Neuron (in vitro differentiated cells): ENCODE measurements around the gene MAN1A2.
"Not testable (repeated sequence)": the region's sequence is repeated elsewhere in the genome, so short reads cannot be mapped to it uniquely, and the experiment has no call there.

Experiments used
- H2AFZ ChIP-seq: one replicate; pipeline ENCODE4 v1.6.1; 2013; ENCODE audit warnings: low read depth, mild to moderate bottlenecking, inconsistent platforms, low read length, moderate library complexity
- H3K27me3 ChIP-seq: one replicate; pipeline ENCODE4 v1.6.1; 2013; ENCODE audit warnings: low read length; ENCODE audit not compliant: insufficient read depth
- H3K36me3 ChIP-seq: one replicate; pipeline ENCODE4 v1.6.1; 2013; ENCODE audit warnings: low read length; ENCODE audit not compliant: insufficient read depth
- H3K4me1 ChIP-seq: one replicate; pipeline ENCODE4 v1.6.1; 2013; ENCODE audit warnings: low read length; ENCODE audit not compliant: insufficient read depth
- H3K4me3 ChIP-seq: 2 replicates; pipeline ENCODE4 v1.5.1; 2013; ENCODE audit warnings: mild to moderate bottlenecking, low read length, moderate library complexity
- H3K9me3 ChIP-seq: one replicate; pipeline ENCODE4 v1.6.1; 2013; ENCODE audit warnings: low read length

Gene MAN1A2

DNA sequence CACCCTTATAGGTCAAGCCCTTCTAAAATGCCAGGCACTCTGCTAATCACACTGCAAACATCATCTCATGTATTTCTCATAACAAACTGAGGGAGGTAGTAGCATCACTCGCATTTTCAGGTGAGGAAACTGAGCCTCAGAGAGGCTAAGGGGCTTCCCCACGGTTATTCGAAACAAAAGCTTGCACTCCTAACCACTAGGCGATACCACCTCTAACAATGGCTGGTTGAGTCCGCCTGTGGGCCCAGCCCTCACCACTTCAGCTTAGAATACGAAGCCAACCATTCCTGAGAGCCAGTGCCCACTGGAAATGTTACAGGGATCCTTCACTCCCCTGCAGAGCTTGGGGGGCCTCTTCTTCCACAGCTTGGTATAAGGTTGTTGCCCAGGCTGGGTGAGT lies 173.3 kb downstream of the MAN1A2 start:
- Histone ChIP-seq H3K4me3 (no peak overlapping the region), H3K27me3 (no peaks in the 10 kb centered on the region), H3K9me3 (no peaks in the 10 kb centered on the region), H3K4me1 (no peaks in the 10 kb centered on the region), H2AFZ (no peak overlapping the region), H3K36me3 (no peaks in the 10 kb centered on the region)

DNA sequence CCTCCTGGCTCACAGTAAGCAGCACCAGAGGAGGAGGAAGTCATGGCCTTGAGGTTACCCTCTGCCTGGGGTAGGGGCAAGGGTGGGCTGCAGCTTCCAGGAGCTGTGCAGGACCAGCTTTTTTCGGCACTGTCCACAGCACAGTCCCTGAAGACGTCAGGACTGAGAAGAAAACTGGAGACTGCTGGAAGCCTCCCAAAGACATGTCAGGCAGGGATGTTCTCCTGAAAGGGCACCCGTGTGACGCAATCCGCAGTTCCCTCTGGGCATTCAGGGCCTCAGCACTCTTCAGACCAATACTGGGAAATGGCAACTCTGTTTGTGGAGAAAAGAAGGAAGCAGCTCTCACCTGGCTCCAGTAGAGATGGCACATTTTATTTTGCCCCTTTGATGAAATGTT lies 173.8 kb downstream of the MAN1A2 start:
- Histone ChIP-seq H2AFZ (no peak overlapping the region), H3K4me3 (no peak overlapping the region), H3K4me1 (no peaks in the 10 kb centered on the region), H3K36me3 (no peaks in the 10 kb centered on the region), H3K9me3 (no peaks in the 10 kb centered on the region), H3K27me3 (no peaks in the 10 kb centered on the region)

DNA sequence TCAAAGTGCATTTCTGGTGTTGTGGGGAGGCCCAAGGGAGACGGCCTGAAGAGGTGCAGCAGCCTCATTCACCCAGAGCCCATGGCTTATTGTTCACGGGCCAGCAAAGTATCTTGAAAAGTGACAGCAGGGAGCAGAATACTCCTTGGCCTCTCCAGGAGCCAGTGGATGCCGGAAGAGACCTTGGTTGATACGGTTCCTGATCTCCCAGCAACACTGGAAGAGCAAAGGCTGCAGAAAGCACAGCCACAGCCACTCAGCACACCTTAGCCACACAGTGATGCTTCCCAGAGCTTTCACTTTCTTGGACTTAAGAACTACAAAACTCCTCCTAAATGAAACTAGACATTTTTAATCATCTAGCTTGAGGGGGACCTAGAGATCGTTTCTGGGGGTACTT lies 174.3 kb downstream of the MAN1A2 start:
- H3K27me3 ChIP-seq, result no peaks in the 10 kb centered on the region
- H2AFZ ChIP-seq, result no peak overlapping the region
- H3K36me3 ChIP-seq, result no peaks in the 10 kb centered on the region
- no peaks in the 10 kb centered on the region for H3K9me3 ChIP-seq
- no peak overlapping the region for H3K4me3 ChIP-seq
- no peaks in the 10 kb centered on the region for H3K4me1 ChIP-seq

DNA sequence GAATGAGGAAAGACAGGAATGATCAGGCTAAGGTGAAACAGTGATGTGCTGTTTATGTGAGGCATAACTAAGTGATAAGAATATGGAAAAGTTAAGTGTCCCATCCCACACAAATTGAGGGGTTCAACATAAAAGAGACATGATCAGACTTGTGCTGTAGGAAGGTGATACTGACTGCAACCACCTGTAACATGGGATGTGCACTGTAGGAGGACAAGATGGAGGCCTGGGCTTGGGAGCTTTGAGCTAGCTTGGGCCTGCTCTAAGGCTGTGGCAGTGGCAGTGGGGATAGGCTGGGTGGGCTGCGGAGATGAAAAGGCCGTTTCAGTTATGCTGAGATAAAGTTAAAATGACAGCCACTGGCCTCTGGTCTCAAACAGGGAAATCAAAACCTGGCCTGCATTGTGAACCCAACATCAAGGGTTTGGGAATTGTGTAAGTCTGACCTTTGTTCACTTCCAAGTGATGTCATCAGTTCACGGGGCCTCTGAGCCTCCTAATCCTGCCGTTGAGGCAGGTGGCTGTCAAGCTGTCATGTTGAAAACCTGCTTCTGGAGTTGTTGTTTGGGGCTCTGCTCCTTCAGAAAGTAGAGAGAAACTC lies 177.4 kb downstream of the MAN1A2 start:
- Histone ChIP-seq H3K4me1 (no peaks in the 10 kb centered on the region), H3K9me3 (no peaks in the 10 kb centered on the region), H3K4me3 (no peak overlapping the region), H3K27me3 (no peaks in the 10 kb centered on the region), H3K36me3 (no peaks in the 10 kb centered on the region), H2AFZ (no peak overlapping the region)

DNA sequence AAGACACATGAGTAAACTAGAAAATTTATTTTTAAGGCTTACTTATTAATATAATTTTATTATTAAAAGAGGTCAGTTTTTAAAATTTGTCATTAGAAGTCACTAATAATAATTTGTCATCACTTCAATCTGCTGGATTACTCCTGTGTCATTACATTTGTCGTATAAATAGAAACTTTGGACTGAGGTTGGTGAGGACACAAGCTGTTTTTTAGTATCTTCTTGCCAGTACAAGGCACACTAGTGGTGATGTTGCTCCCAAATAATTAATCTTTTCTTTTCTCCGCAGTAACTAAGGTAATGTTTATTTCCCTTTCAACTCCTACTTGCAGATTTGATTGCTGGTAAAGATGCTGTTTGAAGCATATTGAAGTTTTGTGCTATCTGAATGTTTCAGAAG lies 179.2 kb downstream of the MAN1A2 start:
- H3K4me3 ChIP-seq, result no peak overlapping the region
- no peaks in the 10 kb centered on the region for H3K4me1 ChIP-seq
- H3K27me3 ChIP-seq, result no peaks in the 10 kb centered on the region
- H2AFZ ChIP-seq, result no peak overlapping the region
- H3K9me3 ChIP-seq, result no peaks in the 10 kb centered on the region
- H3K36me3 ChIP-seq, result no peaks in the 10 kb centered on the region

DNA sequence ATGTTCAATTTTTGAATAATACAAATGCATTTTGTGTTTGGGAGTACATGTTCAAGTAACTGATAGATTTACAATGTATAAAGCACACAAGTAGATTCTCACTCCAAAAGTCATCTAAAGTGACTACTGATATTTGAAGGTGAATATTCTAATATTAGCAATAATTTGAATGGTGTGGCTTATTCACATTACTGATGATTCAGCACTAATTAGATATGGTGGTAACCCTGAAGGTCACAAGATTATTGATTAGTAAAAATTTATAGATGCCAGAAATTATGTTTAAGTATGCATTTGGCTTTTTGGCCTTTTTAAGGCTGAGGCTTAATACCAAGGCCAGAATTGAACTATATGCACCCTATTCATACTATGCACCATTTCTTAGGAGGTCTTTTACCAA lies 186.2 kb downstream of the MAN1A2 start:
- Histone ChIP-seq H3K4me1 (no peaks in the 10 kb centered on the region), H3K36me3 (no peaks in the 10 kb centered on the region), H3K4me3 (no peak overlapping the region), H3K9me3 (no peaks in the 10 kb centered on the region), H2AFZ (no peak overlapping the region), H3K27me3 (no peaks in the 10 kb centered on the region)

DNA sequence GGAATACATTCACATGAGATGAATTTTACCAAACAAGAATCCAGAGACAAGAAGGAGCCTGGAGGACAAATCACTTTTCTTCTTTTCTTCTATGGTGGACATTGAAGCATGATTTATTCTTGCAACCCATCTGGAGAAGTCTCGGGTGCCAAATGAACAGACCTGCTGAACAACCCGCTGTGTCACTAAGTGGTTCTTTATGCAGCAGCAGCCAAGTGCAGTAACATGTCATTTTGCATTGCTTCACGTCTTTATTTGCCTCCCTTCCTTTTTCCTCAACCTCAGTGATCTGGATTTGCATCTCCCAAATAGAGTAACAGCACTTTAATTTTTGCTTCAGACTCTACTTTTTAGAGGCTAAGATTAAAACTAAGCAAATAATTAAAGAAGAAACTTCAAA lies 188.6 kb downstream of the MAN1A2 start:
- Histone ChIP-seq H3K4me1 (no peaks in the 10 kb centered on the region), H3K9me3 (no peaks in the 10 kb centered on the region), H3K4me3 (no peak overlapping the region), H3K36me3 (no peaks in the 10 kb centered on the region), H3K27me3 (no peaks in the 10 kb centered on the region), H2AFZ (no peak overlapping the region)

DNA sequence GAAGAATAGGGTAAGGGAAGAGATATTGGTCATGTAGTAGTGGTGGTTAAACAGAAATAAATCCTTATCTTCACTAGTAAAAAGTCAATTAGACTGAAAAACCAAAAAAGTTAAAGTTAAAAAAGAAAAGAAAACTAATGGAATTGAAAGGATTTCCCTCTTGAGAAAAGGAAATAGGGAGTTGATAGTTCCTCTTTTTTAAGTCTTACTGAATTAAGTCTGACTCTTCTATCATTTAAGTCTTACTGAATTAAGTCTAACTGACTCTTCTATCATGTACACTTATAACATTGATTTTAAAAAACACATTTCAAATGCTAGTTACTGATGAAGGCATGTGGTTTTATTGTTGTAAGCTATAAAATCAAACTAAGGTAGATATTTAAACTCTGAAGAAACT lies 189.1 kb downstream of the MAN1A2 start:
- Histone ChIP-seq H2AFZ (no peak overlapping the region), H3K4me1 (no peaks in the 10 kb centered on the region), H3K9me3 (no peaks in the 10 kb centered on the region), H3K36me3 (no peaks in the 10 kb centered on the region), H3K27me3 (no peaks in the 10 kb centered on the region), H3K4me3 (no peak overlapping the region)

DNA sequence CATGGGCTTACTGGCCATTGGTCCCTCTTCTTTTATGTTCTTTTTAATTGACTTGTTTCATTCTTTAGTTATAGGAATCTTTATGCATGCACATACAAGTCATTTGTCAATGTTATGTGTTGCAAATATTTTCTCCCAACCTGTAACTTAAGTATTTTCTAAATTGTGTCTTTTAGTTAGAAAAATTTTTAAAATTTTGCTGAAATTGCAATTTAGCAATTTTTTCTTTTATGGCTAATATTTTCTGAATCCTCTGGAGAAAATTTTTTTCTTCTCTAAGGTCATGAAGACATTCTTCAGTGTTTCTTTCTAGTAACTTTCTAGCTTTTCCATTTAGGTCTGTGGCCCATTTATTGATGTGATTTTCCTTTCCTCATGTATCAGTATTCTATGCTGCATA lies 189.7 kb downstream of the MAN1A2 start:
- Histone ChIP-seq H3K4me1 (no peaks in the 10 kb centered on the region), H2AFZ (no peak overlapping the region), H3K4me3 (no peak overlapping the region), H3K27me3 (no peaks in the 10 kb centered on the region), H3K36me3 (no peaks in the 10 kb centered on the region), H3K9me3 (no peaks in the 10 kb centered on the region)

DNA sequence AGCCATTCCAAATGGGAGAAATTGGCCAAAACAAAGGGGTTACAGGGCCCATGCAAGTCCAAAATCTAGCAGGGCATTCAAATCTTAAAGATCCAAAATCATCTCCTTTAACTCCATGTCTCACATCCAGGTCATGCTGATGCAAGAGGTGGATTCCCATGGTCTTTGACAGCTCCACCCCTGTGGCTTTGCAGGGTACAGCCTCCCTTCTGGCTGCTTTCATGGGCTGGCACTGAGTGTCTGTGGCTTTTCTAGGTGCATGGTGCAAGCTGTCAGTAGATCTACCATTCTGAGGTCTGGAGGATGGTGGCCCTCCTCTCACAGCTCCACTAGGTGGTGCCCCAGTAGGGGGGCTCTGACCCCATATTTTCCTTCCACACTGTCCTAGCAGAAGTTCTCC lies 191.2 kb downstream of the MAN1A2 start:
- H3K4me3 ChIP-seq, H2AFZ ChIP-seq, H3K9me3 ChIP-seq, H3K4me1 ChIP-seq, H3K36me3 ChIP-seq, H3K27me3 ChIP-seq: not testable (repeated sequence)

DNA sequence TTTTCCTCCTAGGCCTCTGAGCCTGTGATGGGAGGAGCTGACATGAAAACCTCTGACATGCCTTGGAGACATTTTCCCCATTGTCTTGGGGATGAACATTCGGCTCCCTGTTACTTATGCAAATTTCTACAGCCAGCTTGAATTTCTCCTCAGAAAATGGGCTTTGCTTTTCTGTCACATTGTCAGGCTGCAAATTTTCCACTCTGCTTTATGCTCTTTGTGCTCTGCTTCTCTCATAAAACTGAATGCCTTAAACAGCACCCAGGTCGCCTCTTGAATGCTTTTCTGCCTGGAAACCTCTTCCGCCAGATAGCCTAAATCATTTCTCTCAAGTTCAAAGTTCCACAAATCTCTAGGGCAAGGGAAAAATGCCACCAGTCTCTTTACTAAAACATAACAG lies 191.9 kb downstream of the MAN1A2 start:
- Histone ChIP-seq H3K9me3 (no peaks in the 10 kb centered on the region), H3K4me3 (no peak overlapping the region), H3K36me3 (no peaks in the 10 kb centered on the region), H2AFZ (no peak overlapping the region), H3K4me1 (no peaks in the 10 kb centered on the region), H3K27me3 (peaks cover 2% of the 10 kb centered on the region)

DNA sequence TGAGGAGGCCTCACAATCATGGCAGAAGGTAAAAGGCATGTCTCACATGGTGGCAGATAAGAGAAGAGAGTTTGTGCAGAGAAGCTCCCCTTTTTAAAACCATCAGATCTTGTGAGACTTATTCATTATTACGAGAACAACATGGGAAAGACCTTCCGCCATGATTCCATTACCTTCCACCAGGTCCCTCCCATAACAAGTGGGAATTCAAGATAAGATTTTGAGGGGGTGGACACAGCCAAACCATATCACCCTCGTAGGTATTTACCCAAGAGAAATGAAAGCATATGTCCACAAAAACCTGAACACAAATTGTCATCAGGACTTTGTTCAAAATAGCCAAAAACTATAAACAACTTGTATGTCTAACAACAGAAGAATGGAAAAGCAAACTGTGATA lies 192.7 kb downstream of the MAN1A2 start:
- H3K9me3 ChIP-seq, result no peaks in the 10 kb centered on the region
- no peaks in the 10 kb centered on the region for H3K36me3 ChIP-seq
- H3K4me3 ChIP-seq, result no peak overlapping the region
- peaks cover 2% of the 10 kb centered on the region for H3K27me3 ChIP-seq
- no peaks in the 10 kb centered on the region for H3K4me1 ChIP-seq
- no peak overlapping the region for H2AFZ ChIP-seq

DNA sequence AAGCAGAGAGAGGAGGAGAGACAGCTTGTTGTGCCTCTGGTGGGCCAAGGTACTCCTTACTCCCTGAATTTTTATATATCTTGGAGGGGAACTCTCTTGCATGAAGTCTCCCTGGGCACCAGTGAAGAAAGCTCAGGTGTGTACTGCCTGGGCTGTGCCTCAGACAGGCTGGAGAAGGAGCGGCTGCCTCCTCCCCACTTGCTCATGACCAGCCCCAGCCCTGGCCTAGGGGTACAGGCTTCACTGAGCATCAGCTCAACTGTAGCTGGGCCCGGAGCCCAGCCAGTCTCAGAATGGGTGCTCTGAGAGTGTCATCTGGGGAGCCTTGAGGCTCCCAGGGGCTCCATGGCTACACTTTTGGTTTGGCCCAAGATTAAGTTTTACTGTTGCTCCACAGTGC lies 193.8 kb downstream of the MAN1A2 start:
- H3K4me1 ChIP-seq, result no peaks in the 10 kb centered on the region
- H3K9me3 ChIP-seq, result no peaks in the 10 kb centered on the region
- H3K27me3 ChIP-seq, result peaks cover 2% of the 10 kb centered on the region
- no peak overlapping the region for H2AFZ ChIP-seq
- H3K36me3 ChIP-seq, result no peaks in the 10 kb centered on the region
- no peak overlapping the region for H3K4me3 ChIP-seq

DNA sequence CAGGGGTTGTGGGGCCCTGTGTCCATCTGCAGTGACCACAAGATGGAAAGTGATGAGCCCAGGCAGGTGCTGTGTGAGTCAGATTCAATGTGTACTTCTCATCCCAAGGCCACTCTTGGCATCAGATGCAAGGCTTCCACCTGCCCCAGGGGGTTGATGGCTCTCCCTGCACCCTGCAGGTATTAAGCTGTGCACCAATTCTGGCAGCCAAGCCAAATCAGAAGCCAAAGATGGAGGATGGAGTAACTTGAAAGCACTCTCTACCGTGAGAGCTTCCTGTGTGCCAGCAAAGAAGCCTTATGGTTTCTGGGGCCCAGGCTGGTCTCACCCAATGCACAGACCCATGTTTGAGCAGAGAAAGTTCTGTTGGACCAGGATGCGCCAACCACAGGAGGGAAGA lies 194.3 kb downstream of the MAN1A2 start:
- Histone ChIP-seq H3K27me3 (peaks cover 2% of the 10 kb centered on the region), H2AFZ (no peak overlapping the region), H3K4me1 (no peaks in the 10 kb centered on the region), H3K36me3 (no peaks in the 10 kb centered on the region), H3K9me3 (no peaks in the 10 kb centered on the region), H3K4me3 (no peak overlapping the region)
